ENCODE data around the gene GDI1. TPM values are rescaled to one million over a fixed set of nuclear protein-coding genes. Genes with fewer than 3 reads are reported as not detected.

Gene GDI1
- total RNA-seq, 2 experiments from 2014 or later: 92.7 to 95.5 TPM

DNA sequence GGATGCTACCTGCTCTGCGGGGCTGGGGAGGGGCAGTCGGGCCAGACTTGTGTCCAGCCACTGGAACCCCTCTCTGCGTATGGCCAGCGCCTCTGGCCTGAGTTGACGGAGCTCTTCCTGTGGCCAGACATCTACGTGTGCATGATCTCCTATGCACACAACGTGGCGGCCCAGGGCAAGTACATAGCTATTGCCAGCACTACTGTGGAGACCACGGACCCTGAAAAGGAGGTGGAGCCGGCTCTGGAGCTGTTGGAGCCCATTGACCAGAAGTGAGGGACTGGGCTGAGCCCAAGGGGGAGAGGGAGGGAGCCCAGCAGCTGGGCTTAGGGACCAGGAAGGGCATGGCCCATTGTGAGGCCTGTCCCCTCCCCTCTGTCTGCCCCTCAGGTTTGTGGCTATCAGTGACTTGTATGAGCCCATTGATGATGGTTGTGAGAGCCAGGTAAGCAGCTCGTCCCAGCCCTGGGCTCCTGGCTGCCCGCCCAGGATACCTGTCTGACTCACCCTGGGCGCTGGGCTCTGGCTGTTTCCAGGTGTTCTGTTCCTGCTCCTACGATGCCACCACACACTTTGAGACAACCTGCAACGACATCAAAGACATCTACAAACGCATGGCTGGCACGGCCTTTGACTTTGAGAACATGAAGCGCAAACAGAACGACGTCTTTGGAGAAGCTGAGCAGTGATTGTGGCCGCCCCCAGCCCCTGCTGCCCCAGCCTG, 5.2 kb downstream of the GDI1 start:
- Mint-ChIP-seq H3K27ac (peak overlapping the region; percentile 66), H3K4me1 (ENCODE audit: low read depth) (peaks cover 28% of the 10 kb centered on the region), H3K9me3 (ENCODE audit: insufficient read depth) (no peaks in the 10 kb centered on the region), H3K4me3 (no peak overlapping the region), H3K36me3 (ENCODE audit: low read depth) (peaks cover 29% of the 10 kb centered on the region), H3K27me3 (ENCODE audit: low read depth) (no peaks in the 10 kb centered on the region)
- ChIA-PET POLR2A (interaction anchor here (1.0 kb wide), 1 partner anchor 43 kb away, joined by 3 read pairs; the partner anchor contains the start of gene RPL10), CTCF (no interaction called here)
- no peak for ATAC-seq
- DNase-seq: no peak

DNA sequence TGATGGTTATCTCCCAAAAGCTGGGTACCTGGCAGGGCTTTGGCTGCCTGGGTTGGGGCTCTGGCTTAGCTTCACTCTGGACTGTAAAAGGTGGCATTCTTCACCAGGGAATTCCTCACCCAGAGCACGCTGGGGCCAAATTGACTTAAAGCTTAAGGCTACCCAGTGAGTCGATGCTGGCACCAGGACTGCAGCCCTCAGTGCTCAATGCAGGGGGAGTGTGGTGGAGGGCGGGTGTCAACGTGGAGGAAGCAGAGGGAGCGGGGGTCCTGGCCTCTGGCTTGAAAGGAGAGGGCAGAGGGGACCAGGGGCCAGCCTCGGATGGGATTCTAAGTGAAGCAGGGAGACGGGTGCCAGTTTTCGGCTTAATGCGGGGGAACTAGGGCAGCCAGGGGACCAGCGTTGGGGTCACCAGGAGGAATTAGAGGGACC, 6.5 kb downstream of the GDI1 start:
- ATAC-seq (peak; percentile 18), DNase-seq (no peak)
- POLR2A ChIA-PET: interaction anchor here (0.6 kb wide), 1 partner anchor 15 kb away, joined by 3 read pairs; no protein-coding TSS in a partner anchor
- CTCF ChIA-PET: no interaction called here
- Mint-ChIP-seq H3K27me3 (ENCODE audit: low read depth) (no peaks in the 10 kb centered on the region), H3K9me3 (ENCODE audit: insufficient read depth) (no peaks in the 10 kb centered on the region), H3K27ac (peak overlapping the region; percentile 77), H3K4me1 (ENCODE audit: low read depth) (peaks cover 24% of the 10 kb centered on the region), H3K36me3 (ENCODE audit: low read depth) (peaks cover 26% of the 10 kb centered on the region), H3K4me3 (peak overlapping the region; percentile 63)

DNA sequence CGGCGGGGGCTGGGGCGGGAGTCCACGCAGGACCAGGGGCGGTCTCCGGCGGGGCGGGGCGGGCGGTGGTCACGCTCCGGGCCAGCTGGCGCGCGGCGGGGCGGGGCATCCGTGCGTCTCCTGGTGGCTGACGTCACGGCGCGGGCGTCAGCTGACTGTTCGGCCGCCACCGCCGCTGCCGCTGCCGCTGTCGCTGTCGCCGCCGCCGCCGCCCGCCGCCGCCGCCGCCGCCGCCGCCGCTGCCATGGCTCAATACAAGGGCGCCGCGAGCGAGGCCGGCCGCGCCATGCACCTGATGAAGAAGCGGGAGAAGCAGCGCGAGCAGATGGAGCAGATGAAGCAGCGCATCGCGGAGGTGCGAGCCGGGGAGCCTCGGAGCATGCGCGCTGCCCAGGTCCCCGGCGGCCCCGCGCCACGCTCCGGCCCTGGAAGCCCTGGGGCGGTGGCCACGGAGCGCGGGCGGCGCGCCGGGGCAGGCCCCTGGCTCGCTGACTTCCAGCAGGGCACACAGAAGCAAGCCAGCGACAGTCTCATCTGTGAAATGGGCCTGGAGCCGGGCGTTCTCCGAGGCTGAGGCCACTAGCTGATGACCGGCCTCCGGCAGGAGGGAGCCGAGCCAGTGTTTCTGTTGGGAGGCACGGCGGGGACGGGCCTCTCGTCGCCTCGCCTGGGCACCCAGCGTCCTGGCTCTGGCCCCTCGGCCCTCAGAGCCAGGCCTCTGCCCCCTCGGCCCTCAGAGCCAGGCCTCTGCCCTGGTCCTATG, 7.2 kb downstream of the GDI1 start, which contains the start of gene FAM50A:
FAM50A (plus strand) TSS at position 150 of the 763 bp plus-strand sequence; CDS start at position 245, 95 bp downstream.
- peak within 1 kb of the TSS; percentile 63 for H3K4me3 Mint-ChIP-seq
- peak; percentile 76 for DNase-seq
- H3K27ac Mint-ChIP-seq: peak within 1 kb of the TSS; percentile 77
- peaks cover 23% of the 10 kb centered on the region for H3K36me3 Mint-ChIP-seq (ENCODE audit: low read depth)
- no peaks in the 10 kb centered on the region for H3K9me3 Mint-ChIP-seq (ENCODE audit: insufficient read depth)
- H3K27me3 Mint-ChIP-seq (ENCODE audit: low read depth): no peaks in the 10 kb centered on the region
- ChIA-PET POLR2A (interaction anchor here (0.6 to 1.0 kb wide), 2 partner anchors 15 to 46 kb away, joined by 3 to 4 read pairs; no protein-coding TSS in a partner anchor), CTCF (no interaction called here)
- ATAC-seq: peak; percentile 80
- peaks cover 23% of the 10 kb centered on the region for H3K4me1 Mint-ChIP-seq (ENCODE audit: low read depth)

DNA sequence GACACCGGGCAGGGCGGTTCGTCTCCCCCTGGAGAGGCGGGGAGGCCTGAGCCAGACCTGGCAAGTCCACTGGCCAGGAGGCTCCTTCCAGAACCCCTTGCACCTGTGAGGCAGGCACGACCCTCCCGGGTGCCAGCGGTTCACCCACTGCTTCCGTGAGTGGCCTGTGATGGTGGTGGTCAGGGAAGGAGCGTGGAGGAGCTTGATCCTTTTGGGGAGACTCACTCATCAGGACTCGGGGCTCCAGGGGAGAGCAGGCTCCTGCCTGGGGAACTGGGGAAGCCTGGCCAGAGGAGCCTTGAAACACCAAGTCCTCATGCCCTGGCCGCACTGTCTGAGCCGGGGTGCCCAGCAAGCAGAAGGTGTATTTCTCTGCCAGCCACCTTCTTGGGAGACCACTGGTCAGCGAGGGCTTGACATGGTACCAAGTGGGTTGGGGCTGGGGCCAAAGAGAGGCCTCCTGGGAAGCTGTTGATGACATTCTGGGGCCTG, 7.8 kb downstream of the GDI1 start:
- Mint-ChIP-seq H3K27me3 (ENCODE audit: low read depth) (no peaks in the 10 kb centered on the region), H3K4me3 (peak overlapping the region; percentile 53), H3K36me3 (ENCODE audit: low read depth) (peaks cover 22% of the 10 kb centered on the region), H3K27ac (peak overlapping the region; percentile 43), H3K4me1 (ENCODE audit: low read depth) (peaks cover 23% of the 10 kb centered on the region), H3K9me3 (ENCODE audit: insufficient read depth) (no peaks in the 10 kb centered on the region)
- ATAC-seq (no peak), DNase-seq (no peak)
- ChIA-PET POLR2A (interaction anchor here (1.0 to 1.4 kb wide), 2 partner anchors 17 to 45 kb away, joined by 3 to 4 read pairs; partner anchors contain the start of gene ATP6AP1), CTCF (no interaction called here)

DNA sequence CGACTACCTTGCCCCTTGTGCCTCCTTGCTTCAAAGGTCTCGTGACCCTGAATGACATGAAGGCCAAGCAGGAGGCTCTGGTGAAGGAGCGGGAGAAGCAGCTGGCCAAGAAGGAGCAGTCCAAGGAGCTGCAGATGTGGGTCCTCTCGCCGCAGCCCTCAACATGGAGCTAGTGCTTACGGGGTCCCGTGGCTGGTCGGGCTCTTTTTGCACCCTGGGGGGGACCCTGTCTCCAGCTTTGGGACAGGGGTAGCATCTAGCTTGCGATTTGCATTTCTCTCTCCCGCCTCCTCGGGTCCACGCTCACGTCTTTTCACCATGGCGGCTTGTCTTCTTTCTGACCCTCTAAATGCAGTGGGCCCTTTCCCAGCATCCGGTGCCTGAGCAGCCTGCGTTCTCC, 8.8 kb downstream of the GDI1 start:
- H3K4me3 Mint-ChIP-seq: no peak overlapping the region
- ATAC-seq: no peak
- H3K4me1 Mint-ChIP-seq (ENCODE audit: low read depth): peaks cover 18% of the 10 kb centered on the region
- POLR2A ChIA-PET: interaction anchor here (1.4 kb wide), 1 partner anchor 18 kb away, joined by 3 read pairs; the partner anchor contains the start of gene ATP6AP1
- H3K27me3 Mint-ChIP-seq (ENCODE audit: low read depth): no peaks in the 10 kb centered on the region
- no peaks in the 10 kb centered on the region for H3K9me3 Mint-ChIP-seq (ENCODE audit: insufficient read depth)
- no peak overlapping the region for H3K27ac Mint-ChIP-seq
- CTCF ChIA-PET: no interaction called here
- DNase-seq: no peak
- peaks cover 17% of the 10 kb centered on the region for H3K36me3 Mint-ChIP-seq (ENCODE audit: low read depth)

DNA sequence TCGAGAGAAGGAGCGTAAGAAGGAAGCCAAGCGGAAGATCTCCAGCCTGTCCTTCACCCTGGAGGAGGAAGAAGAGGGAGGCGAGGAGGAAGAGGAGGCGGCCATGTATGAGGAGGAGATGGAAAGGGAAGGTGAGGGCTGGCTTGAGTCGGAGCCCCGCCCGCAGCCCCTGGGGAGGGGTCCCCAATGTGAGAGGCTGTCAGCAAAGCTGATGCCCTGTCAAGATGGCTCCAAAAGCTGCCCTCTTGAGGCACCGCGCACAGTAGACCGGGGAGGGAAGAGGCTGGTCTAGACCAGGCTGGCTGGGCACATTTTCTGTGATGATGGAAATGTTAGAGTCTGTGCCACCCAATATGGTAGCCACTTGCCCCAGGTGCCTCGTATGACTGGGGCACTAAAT, 9.5 kb downstream of the GDI1 start:
- peaks cover 17% of the 10 kb centered on the region for H3K4me1 Mint-ChIP-seq (ENCODE audit: low read depth)
- POLR2A ChIA-PET: no interaction called here
- H3K36me3 Mint-ChIP-seq (ENCODE audit: low read depth): peaks cover 13% of the 10 kb centered on the region
- H3K9me3 Mint-ChIP-seq (ENCODE audit: insufficient read depth): no peaks in the 10 kb centered on the region
- H3K27ac Mint-ChIP-seq: no peak overlapping the region
- H3K4me3 Mint-ChIP-seq: no peak overlapping the region
- CTCF ChIA-PET: no interaction called here
- ATAC-seq (no peak), DNase-seq (no peak)
- H3K27me3 Mint-ChIP-seq (ENCODE audit: low read depth): no peaks in the 10 kb centered on the region

DNA sequence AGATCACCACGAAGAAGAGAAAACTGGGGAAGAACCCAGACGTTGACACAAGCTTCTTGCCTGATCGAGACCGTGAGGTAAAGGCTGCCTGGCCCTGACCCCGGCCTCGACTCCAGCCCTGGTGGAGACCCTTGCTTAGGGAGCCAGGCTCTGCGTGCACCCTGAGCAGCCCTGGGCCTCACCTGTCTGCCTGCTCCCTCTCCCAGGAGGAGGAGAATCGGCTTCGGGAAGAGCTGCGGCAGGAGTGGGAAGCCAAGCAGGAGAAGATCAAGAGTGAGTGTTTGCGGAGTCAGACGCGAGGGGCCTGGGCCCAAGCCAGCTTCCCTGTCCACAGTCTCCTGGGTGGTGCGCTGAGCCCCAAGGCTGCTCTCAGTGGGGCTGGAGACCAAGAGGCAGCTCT, 11.5 kb downstream of the GDI1 start:
- H3K27ac Mint-ChIP-seq: no peak overlapping the region
- peaks cover 12% of the 10 kb centered on the region for H3K36me3 Mint-ChIP-seq (ENCODE audit: low read depth)
- no peak overlapping the region for H3K4me3 Mint-ChIP-seq
- peaks cover 8% of the 10 kb centered on the region for H3K4me1 Mint-ChIP-seq (ENCODE audit: low read depth)
- H3K9me3 Mint-ChIP-seq (ENCODE audit: insufficient read depth): no peaks in the 10 kb centered on the region
- ATAC-seq: no peak
- H3K27me3 Mint-ChIP-seq (ENCODE audit: low read depth): no peaks in the 10 kb centered on the region
- DNase-seq: no peak
- ChIA-PET CTCF (no interaction called here), POLR2A (no interaction called here)

DNA sequence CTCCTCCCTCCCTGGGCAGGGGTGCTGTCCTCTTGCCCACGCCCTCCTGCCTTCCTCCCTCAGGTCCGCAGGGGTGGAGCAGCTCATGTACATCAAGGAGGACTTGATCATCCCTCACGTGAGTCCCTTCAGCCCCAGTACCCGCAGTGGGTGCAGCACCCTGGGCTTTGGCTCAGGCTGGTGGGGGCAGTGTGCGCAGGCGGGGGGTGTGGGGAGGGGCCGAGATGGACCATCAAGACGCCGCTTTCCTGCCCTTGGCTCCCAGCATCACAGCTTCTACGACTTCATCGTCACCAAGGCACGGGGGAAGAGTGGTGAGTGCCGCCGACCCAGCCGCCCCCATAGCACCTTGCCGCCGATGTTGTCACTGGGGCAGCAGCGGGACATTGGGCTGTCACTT, 12.7 kb downstream of the GDI1 start:
- ChIA-PET POLR2A (no interaction called here), CTCF (interaction anchor here (0.6 kb wide), 1 partner anchor 31 kb away, joined by 3 read pairs; no protein-coding TSS in a partner anchor)
- Mint-ChIP-seq H3K9me3 (ENCODE audit: insufficient read depth) (no peaks in the 10 kb centered on the region), H3K36me3 (ENCODE audit: low read depth) (peaks cover 12% of the 10 kb centered on the region), H3K27ac (no peak overlapping the region), H3K4me1 (ENCODE audit: low read depth) (peaks cover 7% of the 10 kb centered on the region), H3K27me3 (ENCODE audit: low read depth) (no peaks in the 10 kb centered on the region), H3K4me3 (no peak overlapping the region)
- ATAC-seq (no peak), DNase-seq (no peak)

DNA sequence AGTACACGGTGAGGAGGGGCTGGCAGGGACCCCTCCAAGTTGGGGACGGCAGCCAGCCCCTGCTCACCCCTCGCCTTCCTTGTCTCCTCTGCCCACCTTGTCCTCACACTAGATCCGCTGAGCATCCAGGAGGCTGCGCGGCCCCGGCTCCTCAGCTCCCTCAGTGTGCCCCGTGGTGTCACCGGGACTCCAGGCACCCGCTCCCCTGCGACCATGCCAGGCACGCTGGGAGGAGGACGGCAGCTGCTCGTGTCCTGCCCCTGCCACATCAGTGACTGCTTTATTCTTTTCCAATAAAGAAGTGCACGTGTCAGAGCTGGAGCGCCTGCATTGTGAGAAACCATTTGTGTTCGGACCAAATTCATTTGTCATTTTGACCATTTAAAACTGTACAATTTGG, 13.4 kb downstream of the GDI1 start:
- DNase-seq: no peak
- Mint-ChIP-seq H3K9me3 (ENCODE audit: insufficient read depth) (no peaks in the 10 kb centered on the region), H3K27me3 (ENCODE audit: low read depth) (no peaks in the 10 kb centered on the region), H3K4me3 (no peak overlapping the region), H3K36me3 (ENCODE audit: low read depth) (peaks cover 12% of the 10 kb centered on the region), H3K4me1 (ENCODE audit: low read depth) (peaks cover 7% of the 10 kb centered on the region), H3K27ac (no peak overlapping the region)
- ChIA-PET POLR2A (no interaction called here), CTCF (no interaction called here)
- no peak for ATAC-seq

DNA sequence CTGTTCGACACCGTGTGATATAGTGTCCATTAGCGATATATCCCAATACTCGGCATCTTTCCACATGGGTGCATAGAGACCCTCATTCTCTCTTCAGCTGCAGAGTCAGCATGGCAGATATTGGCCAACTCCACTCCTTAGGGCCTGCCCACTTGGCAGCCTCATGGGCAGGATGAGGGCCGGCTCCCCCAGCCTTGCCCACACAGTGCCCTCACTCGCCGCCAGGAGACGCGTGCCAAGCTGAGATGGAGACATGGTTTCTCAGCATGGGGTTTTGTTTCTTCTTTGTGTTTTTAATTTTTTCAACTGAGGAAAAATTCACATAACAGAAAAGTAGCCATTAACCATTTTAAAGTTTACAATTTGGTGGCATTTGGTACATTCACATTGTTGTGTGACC, 15.9 kb downstream of the GDI1 start:
- Mint-ChIP-seq H3K9me3 (ENCODE audit: insufficient read depth) (no peaks in the 10 kb centered on the region), H3K27ac (no peak overlapping the region), H3K4me1 (ENCODE audit: low read depth) (peaks cover 5% of the 10 kb centered on the region), H3K36me3 (ENCODE audit: low read depth) (peaks cover 4% of the 10 kb centered on the region), H3K4me3 (no peak overlapping the region), H3K27me3 (ENCODE audit: low read depth) (no peaks in the 10 kb centered on the region)
- CTCF ChIA-PET: no interaction called here
- DNase-seq (no peak), ATAC-seq (no peak)
- POLR2A ChIA-PET: no interaction called here

DNA sequence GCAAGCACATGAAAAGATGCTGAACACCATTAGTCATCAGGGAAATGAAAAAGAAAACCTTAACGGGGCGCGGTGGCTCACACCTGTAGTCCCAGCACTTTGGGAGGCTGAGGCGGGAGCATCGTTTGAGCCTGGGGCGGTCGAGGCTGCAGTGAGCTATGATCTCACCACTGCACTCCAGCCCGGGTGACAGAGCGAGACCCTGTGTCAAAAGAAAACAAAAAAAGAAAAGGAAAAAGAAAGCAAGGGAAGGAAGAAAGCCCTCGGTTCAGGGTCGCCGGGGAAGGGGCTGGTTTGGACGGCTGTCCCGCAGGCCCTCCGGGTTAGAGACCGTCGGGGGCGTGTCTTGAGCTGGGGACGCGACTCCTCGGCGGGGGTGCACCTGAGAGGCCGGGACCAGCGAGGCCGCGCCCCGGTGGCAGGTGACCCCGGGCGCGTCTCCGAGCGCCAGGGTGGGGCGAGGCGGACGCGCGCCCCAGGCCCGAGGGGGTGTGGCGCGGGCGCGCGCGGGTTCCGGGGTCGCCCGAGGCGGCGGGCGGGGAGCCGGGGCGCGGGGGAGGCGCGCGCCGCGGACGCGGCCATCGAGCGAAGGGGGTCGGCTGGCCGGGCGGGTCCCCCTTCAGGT, 20.6 kb downstream of the GDI1 start:
- H3K36me3 Mint-ChIP-seq (ENCODE audit: low read depth): peaks cover 9% of the 10 kb centered on the region
- ATAC-seq (peak; percentile 68), DNase-seq (peak; percentile 63)
- H3K27ac Mint-ChIP-seq: peak overlapping the region; percentile 96
- ChIA-PET POLR2A (interaction anchor here (0.8 to 0.9 kb wide), 3 partner anchors 33 to 571 kb away, joined by 3 read pairs; partner anchors contain the start of gene SLC10A3), CTCF (no interaction called here)
- H3K4me1 Mint-ChIP-seq (ENCODE audit: low read depth): peaks cover 18% of the 10 kb centered on the region
- H3K4me3 Mint-ChIP-seq: peak overlapping the region; percentile 91
- no peaks in the 10 kb centered on the region for H3K27me3 Mint-ChIP-seq (ENCODE audit: low read depth)
- no peaks in the 10 kb centered on the region for H3K9me3 Mint-ChIP-seq (ENCODE audit: insufficient read depth)
